HCT116 (cell line): ENCODE results near the gene GLDN. TPM values are rescaled to one million over a fixed set of nuclear protein-coding genes. Genes with fewer than 3 reads are reported as not detected.

Experiments
- ATAC-seq: fragments of 200-7000 bp; cut with Tn5 transposase; 2 replicates; pipeline ENCODE4 v1.9.1; 2020; ENCODE audit warnings: mild to moderate bottlenecking, moderate library complexity
- BruUV-seq: library from RNA; stranded (reverse); fragments of 400-500 nt; replicated peaks from 2 replicates; lab custom pipeline; 2021; lab: Mats Ljungman, UMichigan
- CTCF ChIA-PET: fragments of 300-600 bp; sonication (Branson Sonifier 250); formaldehyde crosslinking; loops from one replicate; lab custom pipeline; 2021; ENCODE audit warnings: antibody characterized with exemption; lab: Charles Lee
- POLR2A ChIA-PET: fragments of 300-600, 350-600 bp; sonication (Branson Sonifier 250); formaldehyde crosslinking; loops from one replicate; lab custom pipeline; 2021; ENCODE audit warnings: antibody characterized with exemption; lab: Charles Lee
- RAD21 ChIA-PET, 2 experiments: fragments of 300-600 bp; sonication (Branson Sonifier 250); formaldehyde crosslinking; loops; one replicate each; lab custom pipeline; 2023; ENCODE audit warnings: low total read pairs in 2 of 2; ENCODE audit not compliant: uncharacterized antibody in 2 of 2, unreplicated experiment in 2 of 2, low non-redundant PET in 1 of 2; lab: Charles Lee
- DNase-seq: peaks from one replicate; pipeline ENCODE4 v3.0.0-alpha.2; 2010; ENCODE audit warnings: low read depth, low spot score
- H2AFZ ChIP-seq: fragments of 200-600 bp; shearing (Covaris generic), sonication (generic); 2 replicates; pipeline ENCODE4 v1.6.1; 2017; ENCODE audit warnings: low read depth, mixed run types, mixed read lengths, antibody characterized with exemption, low read length; ENCODE audit not compliant: poor library complexity, severe bottlenecking
- H3K27ac ChIP-seq: 2 replicates; pipeline ENCODE4 v1.5.1; 2012; ENCODE audit warnings: low read depth, low read length
- H3K27me3 ChIP-seq: fragments of 200-600 bp; sonication (generic); 2 replicates; pipeline ENCODE4 v1.6.1; 2016; ENCODE audit warnings: mixed run types, low read length, mixed read lengths; ENCODE audit not compliant: insufficient read depth
- H3K36me3 ChIP-seq, 2 experiments: fragments of 200-500 bp in 1 of 2; fragments of 200-600 bp in 1 of 2; sonication (Bioruptor generic) in 1 of 2; sonication (generic) in 1 of 2; 2 replicates each; pipeline versions ENCODE4 v1.5.1 to v1.6.1; 2014 to 2016; ENCODE audit warnings: low read length in 2 of 2, inconsistent platforms in 1 of 2, mixed read lengths in 1 of 2, mixed run types in 1 of 2; ENCODE audit not compliant: insufficient read depth in 2 of 2, control insufficient read depth in 1 of 2
- H3K4me1 ChIP-seq, 2 experiments: fragments of 200-600 bp in 1 of 2; sonication (generic) in 1 of 2; 2 replicates each; pipeline versions ENCODE4 v1.5.1 to v1.6.1; 2012 to 2017; ENCODE audit warnings: low read length in 2 of 2, inconsistent platforms in 1 of 2, mild to moderate bottlenecking in 1 of 2, mixed read lengths in 1 of 2, mixed run types in 1 of 2, moderate library complexity in 1 of 2; ENCODE audit not compliant: insufficient read depth in 2 of 2, control insufficient read depth in 1 of 2
- H3K4me2 ChIP-seq: fragments of 200-600 bp; sonication (generic); 2 replicates; pipeline ENCODE4 v1.6.1; 2017; ENCODE audit warnings: mixed run types, low read length, mixed read lengths
- H3K4me3 ChIP-seq, 2 experiments: fragments of 200-600 bp in 1 of 2; sonication (generic) in 1 of 2; replicated peaks in 1 of 2; 2 replicates each; pipeline ENCODE4 v1.5.1; 2011 to 2016; ENCODE audit warnings: low read length in 2 of 2, control low read depth in 1 of 2, low read depth in 1 of 2, mild to moderate bottlenecking in 1 of 2, mixed read lengths in 1 of 2, mixed run types in 1 of 2
- H3K79me2 ChIP-seq: fragments of 200-600 bp; sonication (generic); 2 replicates; pipeline ENCODE4 v1.6.1; 2017; ENCODE audit warnings: mild to moderate bottlenecking, mixed run types, low read length, moderate library complexity, mixed read lengths; ENCODE audit not compliant: insufficient read depth
- H3K9ac ChIP-seq: fragments of 200-600 bp; sonication (generic); 2 replicates; pipeline ENCODE4 v1.6.1; 2016; ENCODE audit warnings: low read length, mixed read lengths
- H3K9me2 ChIP-seq: fragments of 200-600 bp; sonication (generic), shearing (Covaris generic); 2 replicates; pipeline ENCODE4 v1.6.1; 2017; ENCODE audit warnings: mixed run types, mild to moderate bottlenecking, moderate library complexity; ENCODE audit not compliant: insufficient read depth
- H3K9me3 ChIP-seq, 2 experiments: fragments of 200-500 bp in 1 of 2; fragments of 200-600 bp in 1 of 2; sonication (Bioruptor generic) in 1 of 2; sonication (generic) in 1 of 2; 2 replicates each; pipeline ENCODE4 v1.6.1; 2014 to 2017; ENCODE audit warnings: low read length in 2 of 2, mixed read lengths in 2 of 2, inconsistent platforms in 1 of 2, low read depth in 1 of 2, mild to moderate bottlenecking in 1 of 2, mixed run types in 1 of 2, moderate library complexity in 1 of 2; ENCODE audit not compliant: control insufficient read depth in 1 of 2, insufficient read depth in 1 of 2
- H4K20me1 ChIP-seq: fragments of 200-600 bp; sonication (generic), shearing (Covaris generic); 2 replicates; pipeline ENCODE4 v1.6.1; 2017; ENCODE audit warnings: mixed run types, mild to moderate bottlenecking, moderate library complexity; ENCODE audit not compliant: insufficient read depth
- ELF1 ChIP-seq: IDR thresholded peaks from 2 replicates; pipeline ENCODE4 v1.6.1; 2012; ENCODE audit warnings: low read depth, borderline replicate concordance
- MAX ChIP-seq: IDR thresholded peaks from 2 replicates; pipeline ENCODE4 v1.6.1; 2012
- POLR2AphosphoS5 ChIP-seq: IDR thresholded peaks from 2 replicates; pipeline ENCODE4 v1.6.1; 2011; ENCODE audit warnings: mild to moderate bottlenecking, low read depth, low read length, moderate library complexity
- YY1 ChIP-seq: IDR thresholded peaks from 2 replicates; pipeline ENCODE4 v1.6.1; 2011; ENCODE audit warnings: low read length, low read depth, moderate library complexity, mild to moderate bottlenecking; ENCODE audit not compliant: insufficient replicate concordance; ENCODE audit errors: extremely low read depth
- ZNF274 ChIP-seq: fragments of 200-500 bp; sonication (Bioruptor generic); IDR thresholded peaks from 2 replicates; pipeline ENCODE4 v1.6.1; 2014; ENCODE audit warnings: mild to moderate bottlenecking, low read depth, low read length, inconsistent platforms
- intact Hi-C: fragments of 100-400 bp; cut with micrococcal nuclease; formaldehyde crosslinking; loops from 2 replicates; pipeline ENCODE4 v1.10.0; 2022
- total RNA-seq: library from RNA; stranded (reverse); gene quantifications from one replicate; pipeline ENCODE4 v1.2.1, GENCODE V29; 2021; ENCODE audit not compliant: unreplicated experiment
- TF ChIP-seq, protein P1 (sequence below), 3 experiments: fragments of 200-600 bp in 1 of 3; sonication (generic) in 1 of 3; IDR thresholded peaks in 2 of 3; conservative IDR thresholded peaks in 1 of 3; 2 replicates each; pipeline ENCODE4 v1.5.1; 2012 to 2017; ENCODE audit warnings: low read depth in 2 of 3, low read length in 2 of 3, antibody characterized with exemption in 1 of 3, borderline replicate concordance in 1 of 3, control low read depth in 1 of 3, mild to moderate bottlenecking in 1 of 3, mixed read lengths in 1 of 3, mixed run types in 1 of 3, moderate library complexity in 1 of 3; ENCODE audit not compliant: insufficient read depth in 1 of 3

GLDN gene
- total RNA-seq, 1 experiment from 2014 or later: 3.0 TPM

- Histone ChIP-seq H3K9ac (no peak overlapping the region), H2AFZ (no peak overlapping the region), H3K4me1 (no peaks in the 10 kb centered on the region), H3K27me3 (no peaks in the 10 kb centered on the region), H3K4me3 (no peak overlapping the region), H3K9me3 (no peaks in the 10 kb centered on the region), H4K20me1 (no peaks in the 10 kb centered on the region), H3K36me3 (no peaks in the 10 kb centered on the region), H3K27ac (no peak overlapping the region), H3K4me2 (no peak overlapping the region), H3K79me2 (no peaks in the 10 kb centered on the region), H3K9me2 (no peaks in the 10 kb centered on the region)
- ChIA-PET CTCF (no interaction called here), RAD21 (no interaction called here), POLR2A (no interaction called here)
- no peak for ATAC-seq
- TF ChIP-seq YY1 (no peak), ELF1 (no peak), ZNF274 (no peak), POLR2AphosphoS5 (no peak), MAX (no peak)
- TF ChIP-seq, protein P1, sequence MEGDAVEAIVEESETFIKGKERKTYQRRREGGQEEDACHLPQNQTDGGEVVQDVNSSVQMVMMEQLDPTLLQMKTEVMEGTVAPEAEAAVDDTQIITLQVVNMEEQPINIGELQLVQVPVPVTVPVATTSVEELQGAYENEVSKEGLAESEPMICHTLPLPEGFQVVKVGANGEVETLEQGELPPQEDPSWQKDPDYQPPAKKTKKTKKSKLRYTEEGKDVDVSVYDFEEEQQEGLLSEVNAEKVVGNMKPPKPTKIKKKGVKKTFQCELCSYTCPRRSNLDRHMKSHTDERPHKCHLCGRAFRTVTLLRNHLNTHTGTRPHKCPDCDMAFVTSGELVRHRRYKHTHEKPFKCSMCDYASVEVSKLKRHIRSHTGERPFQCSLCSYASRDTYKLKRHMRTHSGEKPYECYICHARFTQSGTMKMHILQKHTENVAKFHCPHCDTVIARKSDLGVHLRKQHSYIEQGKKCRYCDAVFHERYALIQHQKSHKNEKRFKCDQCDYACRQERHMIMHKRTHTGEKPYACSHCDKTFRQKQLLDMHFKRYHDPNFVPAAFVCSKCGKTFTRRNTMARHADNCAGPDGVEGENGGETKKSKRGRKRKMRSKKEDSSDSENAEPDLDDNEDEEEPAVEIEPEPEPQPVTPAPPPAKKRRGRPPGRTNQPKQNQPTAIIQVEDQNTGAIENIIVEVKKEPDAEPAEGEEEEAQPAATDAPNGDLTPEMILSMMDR (IDR thresholded peaks at IDR 0.05 in 2 of 3, conservative IDR thresholded peaks at IDR 0.05 in 1 of 3; ENCODE audit: borderline replicate concordance in 1 of 3, insufficient read depth in 1 of 3, low read depth in 2 of 3, low read length in 2 of 3): no peak
- no TSS peak for BruUV-seq
- intact Hi-C loops: no loop called here
- DNase-seq: no peak
Observed at GRCh38 chr15:51322621-51323296, 18.7 kb upstream of the GLDN start.

- Histone ChIP-seq H3K27ac (no peak overlapping the region), H3K27me3 (no peaks in the 10 kb centered on the region), H2AFZ (no peak overlapping the region), H3K9me3 (no peaks in the 10 kb centered on the region), H3K79me2 (no peaks in the 10 kb centered on the region), H3K36me3 (no peaks in the 10 kb centered on the region), H3K9me2 (no peaks in the 10 kb centered on the region), H3K4me3 (no peak overlapping the region), H3K9ac (no peak overlapping the region), H3K4me1 (no peaks in the 10 kb centered on the region), H4K20me1 (no peaks in the 10 kb centered on the region), H3K4me2 (no peak overlapping the region)
- ChIA-PET RAD21 (no interaction called here), CTCF (no interaction called here), POLR2A (no interaction called here)
- no peak for TF ChIP-seq MAX
- intact Hi-C loops: no loop called here
- no peak for ATAC-seq
- DNase-seq: no peak
- no TSS peak for BruUV-seq
Observed at GRCh38 chr15:51323749-51324148, 17.7 kb upstream of the GLDN start.
